Gastroesophageal sphincter (tissue), 3 donors: ENCODE data around the gene FAM124A.

ENCODE experiments used
- POLR2A ChIP-seq, 2 donors: fragments of 450-650 bp; IDR thresholded peaks; one replicate each; pipeline ENCODE4 v1.6.1; 2017; ENCODE audit warnings: antibody characterized with exemption in 2 of 2, mild to moderate bottlenecking in 2 of 2, moderate library complexity in 1 of 2
- POLR2AphosphoS5 ChIP-seq: sonication (generic); formaldehyde crosslinking; IDR thresholded peaks from one replicate; pipeline ENCODE4 v1.6.1; 2017; ENCODE audit warnings: antibody characterized with exemption
- TF ChIP-seq, protein P1 (sequence below), 4 experiments: fragments of 200-600 bp in 2 of 4; fragments of 450-650 bp in 2 of 4; sonication (generic) in 1 of 4; IDR thresholded peaks; one replicate each; pipeline ENCODE4 v1.5.1; 2017 to 2019; ENCODE audit warnings: antibody characterized with exemption in 4 of 4, mild to moderate bottlenecking in 2 of 4, moderate library complexity in 2 of 4

DNA sequence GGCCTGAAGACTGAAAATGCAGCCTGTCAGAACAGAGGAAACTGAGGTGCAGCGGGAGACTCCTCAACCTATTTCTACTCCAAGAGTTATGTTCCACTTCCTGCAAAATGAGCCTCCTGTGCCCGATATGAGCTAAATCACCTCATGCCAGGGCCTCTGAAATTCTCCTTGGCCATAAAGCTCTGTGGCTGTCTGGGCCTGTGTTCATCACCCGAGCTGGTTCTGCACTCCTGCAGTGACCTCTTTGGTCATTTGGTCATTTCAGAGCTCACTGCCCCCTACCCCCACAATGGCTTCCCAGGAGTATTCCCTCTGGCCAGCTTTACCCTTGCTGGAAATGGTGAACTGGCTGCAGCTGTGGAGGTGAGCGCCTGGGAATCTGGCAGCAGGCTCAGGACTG is 65.6 kb downstream of the FAM124A start:
- TF ChIP-seq POLR2A (IDR thresholded peaks at IDR 0.05) (no peak), POLR2AphosphoS5 (no peak)
- TF ChIP-seq, protein P1, sequence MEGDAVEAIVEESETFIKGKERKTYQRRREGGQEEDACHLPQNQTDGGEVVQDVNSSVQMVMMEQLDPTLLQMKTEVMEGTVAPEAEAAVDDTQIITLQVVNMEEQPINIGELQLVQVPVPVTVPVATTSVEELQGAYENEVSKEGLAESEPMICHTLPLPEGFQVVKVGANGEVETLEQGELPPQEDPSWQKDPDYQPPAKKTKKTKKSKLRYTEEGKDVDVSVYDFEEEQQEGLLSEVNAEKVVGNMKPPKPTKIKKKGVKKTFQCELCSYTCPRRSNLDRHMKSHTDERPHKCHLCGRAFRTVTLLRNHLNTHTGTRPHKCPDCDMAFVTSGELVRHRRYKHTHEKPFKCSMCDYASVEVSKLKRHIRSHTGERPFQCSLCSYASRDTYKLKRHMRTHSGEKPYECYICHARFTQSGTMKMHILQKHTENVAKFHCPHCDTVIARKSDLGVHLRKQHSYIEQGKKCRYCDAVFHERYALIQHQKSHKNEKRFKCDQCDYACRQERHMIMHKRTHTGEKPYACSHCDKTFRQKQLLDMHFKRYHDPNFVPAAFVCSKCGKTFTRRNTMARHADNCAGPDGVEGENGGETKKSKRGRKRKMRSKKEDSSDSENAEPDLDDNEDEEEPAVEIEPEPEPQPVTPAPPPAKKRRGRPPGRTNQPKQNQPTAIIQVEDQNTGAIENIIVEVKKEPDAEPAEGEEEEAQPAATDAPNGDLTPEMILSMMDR (IDR thresholded peaks at IDR 0.05): no peak
